H9 (cell line): ENCODE results near the gene SEZ6. TPM values are rescaled to one million over a fixed set of nuclear protein-coding genes. Genes with fewer than 3 reads are reported as not detected.

Experiments
- DNase-seq: peaks from one replicate; pipeline ENCODE4 v3.0.0-alpha.2; 2017
- H2AFZ ChIP-seq: one replicate; pipeline ENCODE4 v1.6.1; 2013; ENCODE audit warnings: mild to moderate bottlenecking, low read length, control low read depth, moderate library complexity
- H2AK5ac ChIP-seq: 2 replicates; pipeline ENCODE4 v1.6.1; 2013; ENCODE audit warnings: low read length, control low read depth, mixed read lengths; ENCODE audit not compliant: insufficient read length
- H2BK120ac ChIP-seq: one replicate; pipeline ENCODE4 v1.6.1; 2013; ENCODE audit warnings: low read depth, mild to moderate bottlenecking, low read length, control low read depth, inconsistent platforms; ENCODE audit not compliant: poor library complexity, severe bottlenecking
- H2BK12ac ChIP-seq: 2 replicates; pipeline ENCODE4 v1.6.1; 2013; ENCODE audit warnings: low read length, control low read depth, mixed read lengths, low read depth; ENCODE audit not compliant: insufficient read length
- H2BK15ac ChIP-seq: 2 replicates; pipeline ENCODE4 v1.6.1; 2013; ENCODE audit warnings: low read depth, low read length, control low read depth
- H2BK20ac ChIP-seq: one replicate; pipeline ENCODE4 v1.6.1; 2013; ENCODE audit warnings: low read depth, mild to moderate bottlenecking, low read length, control low read depth, inconsistent platforms; ENCODE audit not compliant: poor library complexity, severe bottlenecking
- H2BK5ac ChIP-seq: 2 replicates; pipeline ENCODE4 v1.6.1; 2013; ENCODE audit warnings: low read length, control low read depth, mixed read lengths; ENCODE audit not compliant: insufficient read length
- H3K14ac ChIP-seq: 2 replicates; pipeline ENCODE4 v1.6.1; 2013; ENCODE audit warnings: low read length, control low read depth; ENCODE audit not compliant: insufficient read depth
- H3K18ac ChIP-seq: 2 replicates; pipeline ENCODE4 v1.6.1; 2013; ENCODE audit warnings: low read depth, mild to moderate bottlenecking, mixed read lengths, low read length, control low read depth; ENCODE audit not compliant: insufficient read length
- H3K23ac ChIP-seq: 2 replicates; pipeline ENCODE4 v1.6.1; 2013; ENCODE audit warnings: low read length, control low read depth, mixed read lengths, low read depth; ENCODE audit not compliant: insufficient read length
- H3K23me2 ChIP-seq: 2 replicates; pipeline ENCODE4 v1.6.1; 2013; ENCODE audit warnings: low read depth, mild to moderate bottlenecking, mixed read lengths, low read length, control low read depth; ENCODE audit not compliant: insufficient read length, poor library complexity, severe bottlenecking
- H3K27ac ChIP-seq: 2 replicates; pipeline ENCODE4 v1.5.1; 2013; ENCODE audit warnings: low read length, control low read depth, mixed read lengths, low read depth; ENCODE audit not compliant: insufficient read length
- H3K27me3 ChIP-seq: 2 replicates; pipeline ENCODE4 v1.6.1; 2013; ENCODE audit warnings: low read length, control low read depth, inconsistent platforms; ENCODE audit not compliant: insufficient read depth
- H3K4ac ChIP-seq: 2 replicates; pipeline ENCODE4 v1.6.1; 2013; ENCODE audit warnings: low read depth, mild to moderate bottlenecking, control low read depth, inconsistent platforms, low read length, moderate library complexity
- H3K4me1 ChIP-seq: 2 replicates; pipeline ENCODE4 v1.6.1; 2013; ENCODE audit warnings: low read length, control low read depth, inconsistent platforms; ENCODE audit not compliant: insufficient read depth
- H3K4me2 ChIP-seq: 2 replicates; pipeline ENCODE4 v1.6.1; 2013; ENCODE audit warnings: low read length, control low read depth, mixed read lengths; ENCODE audit not compliant: insufficient read length, insufficient read depth
- H3K56ac ChIP-seq: 2 replicates; pipeline ENCODE4 v1.6.1; 2013; ENCODE audit warnings: low read depth, mild to moderate bottlenecking, mixed read lengths, low read length, control low read depth; ENCODE audit not compliant: insufficient read length
- H3K79me1 ChIP-seq: 2 replicates; pipeline ENCODE4 v1.6.1; 2013; ENCODE audit warnings: low read depth, mild to moderate bottlenecking, moderate library complexity, low read length, control low read depth, inconsistent platforms; ENCODE audit not compliant: insufficient read depth, poor library complexity, severe bottlenecking
- H3K79me2 ChIP-seq: 2 replicates; pipeline ENCODE4 v1.6.1; 2013; ENCODE audit warnings: low read length, control low read depth, inconsistent platforms; ENCODE audit not compliant: insufficient read depth
- H3K9ac ChIP-seq: 2 replicates; pipeline ENCODE4 v1.6.1; 2013; ENCODE audit warnings: low read length, control low read depth, mixed read lengths; ENCODE audit not compliant: insufficient read length; ENCODE audit errors: extremely low read depth
- H3K9me3 ChIP-seq: one replicate; pipeline ENCODE4 v1.6.1; 2013; ENCODE audit warnings: low read depth, low read length, inconsistent platforms; ENCODE audit not compliant: control insufficient read depth
- H3T11ph ChIP-seq: one replicate; pipeline ENCODE4 v1.6.1; 2013; ENCODE audit warnings: mild to moderate bottlenecking, low read length, control low read depth, inconsistent platforms
- H4K20me1 ChIP-seq: one replicate; pipeline ENCODE4 v1.6.1; 2013; ENCODE audit not compliant: control insufficient read depth, insufficient read length, insufficient read depth
- H4K5ac ChIP-seq: 2 replicates; pipeline ENCODE4 v1.6.1; 2013; ENCODE audit warnings: low read depth, mild to moderate bottlenecking, mixed read lengths, low read length, control low read depth; ENCODE audit not compliant: insufficient read length
- H4K8ac ChIP-seq: replicated peaks from 2 replicates; pipeline ENCODE4 v1.6.1; 2013; ENCODE audit warnings: low read length, control low read depth, mixed read lengths, low read depth; ENCODE audit not compliant: insufficient read length
- H4K91ac ChIP-seq: 2 replicates; pipeline ENCODE4 v1.6.1; 2013; ENCODE audit warnings: low read depth, mild to moderate bottlenecking, moderate library complexity, mixed read lengths, low read length, control low read depth; ENCODE audit not compliant: insufficient read length
- H3K27ac Mint-ChIP-seq, 3 experiments: 2 replicates in 2 of 3; 3 replicates in 1 of 3; pipeline ENCODE4 v1.8.0; 2020 to 2021; ENCODE audit warnings: mixed read lengths in 3 of 3, mild to moderate bottlenecking in 1 of 3, moderate library complexity in 1 of 3
- H3K27me3 Mint-ChIP-seq: 2 replicates; pipeline ENCODE4 v1.8.0; 2021; ENCODE audit warnings: low read depth, mild to moderate bottlenecking, moderate library complexity, mixed read lengths
- H3K36me3 Mint-ChIP-seq, 3 experiments: 2 replicates in 2 of 3; 3 replicates in 1 of 3; pipeline ENCODE4 v1.8.0; 2020 to 2021; ENCODE audit warnings: low read depth in 3 of 3, mixed read lengths in 3 of 3; ENCODE audit not compliant: insufficient read depth in 1 of 3
- H3K4me1 Mint-ChIP-seq, 2 experiments: 2 replicates each; pipeline ENCODE4 v1.8.0; 2020; ENCODE audit warnings: mixed read lengths in 2 of 2
- H3K4me3 Mint-ChIP-seq, 2 experiments: 2 replicates in 1 of 2; 3 replicates in 1 of 2; pipeline ENCODE4 v1.8.0; 2020 to 2021; ENCODE audit warnings: mild to moderate bottlenecking in 2 of 2, mixed read lengths in 2 of 2, moderate library complexity in 1 of 2
- H3K9me3 Mint-ChIP-seq, 2 experiments: 2 replicates in 1 of 2; 3 replicates in 1 of 2; pipeline ENCODE4 v1.8.0; 2020; ENCODE audit warnings: mild to moderate bottlenecking in 2 of 2, mixed read lengths in 2 of 2, moderate library complexity in 1 of 2
- WGBS: extraction: QIAGEN DNeasy Blood & Tissue Kit; methylation state at CpG from one replicate; pipeline ENCODE4 v1.1.7; 2013; ENCODE audit warnings: missing lambda C conversion rate, low lambda C conversion rate, mixed read lengths; ENCODE audit not compliant: insufficient read length; ENCODE audit errors: extremely low coverage; 5-methylcytosine and 5-hydroxymethylcytosine counted together
- total RNA-seq: library from RNA; stranded (reverse); gene quantifications from 2 replicates; pipeline ENCODE4 v1.2.1, GENCODE V29; 2021
- TF ChIP-seq, protein P1 (sequence below): fragments of 200-600 bp; sonication (generic); conservative IDR thresholded peaks from 3 replicates; pipeline ENCODE4 v1.8.0; 2021; ENCODE audit warnings: antibody characterized with exemption, mild to moderate bottlenecking

The SEZ6 gene
- total RNA-seq, 1 experiment from 2014 or later = 1.8 TPM

- Histone ChIP-seq H4K5ac (no peak overlapping the region), H2AK5ac (no peak overlapping the region), H3K56ac (no peak overlapping the region), H2BK15ac (no peak overlapping the region), H4K20me1 (no peaks in the 10 kb centered on the region), H3K79me2 (peaks cover 17% of the 10 kb centered on the region; the same call in 1 of the 2 replicates), H4K8ac (no peak overlapping the region), H3K27me3 (no peaks in the 10 kb centered on the region), H3K4me2 (no peak overlapping the region), H3K4me1 (no peaks in the 10 kb centered on the region), H2BK5ac (no peak overlapping the region), H3K18ac (no peak overlapping the region), H3K9me3 (no peaks in the 10 kb centered on the region), H3K79me1 (peaks cover 20% of the 10 kb centered on the region), H3K14ac (no peak overlapping the region), H2BK20ac (no peak overlapping the region), H3K9ac (no peak overlapping the region), H3K27ac (no peak overlapping the region), H3K23ac (no peak overlapping the region), H2AFZ (no peak overlapping the region), H3K23me2 (no peaks in the 10 kb centered on the region), H3K4ac (no peak overlapping the region), H2BK120ac (no peak overlapping the region), H4K91ac (no peak overlapping the region), H2BK12ac (no peak overlapping the region), H3T11ph (no peak overlapping the region)
- H3K27ac Mint-ChIP-seq = no peak overlapping the region
- no peak for DNase-seq
- TF ChIP-seq, protein P1, sequence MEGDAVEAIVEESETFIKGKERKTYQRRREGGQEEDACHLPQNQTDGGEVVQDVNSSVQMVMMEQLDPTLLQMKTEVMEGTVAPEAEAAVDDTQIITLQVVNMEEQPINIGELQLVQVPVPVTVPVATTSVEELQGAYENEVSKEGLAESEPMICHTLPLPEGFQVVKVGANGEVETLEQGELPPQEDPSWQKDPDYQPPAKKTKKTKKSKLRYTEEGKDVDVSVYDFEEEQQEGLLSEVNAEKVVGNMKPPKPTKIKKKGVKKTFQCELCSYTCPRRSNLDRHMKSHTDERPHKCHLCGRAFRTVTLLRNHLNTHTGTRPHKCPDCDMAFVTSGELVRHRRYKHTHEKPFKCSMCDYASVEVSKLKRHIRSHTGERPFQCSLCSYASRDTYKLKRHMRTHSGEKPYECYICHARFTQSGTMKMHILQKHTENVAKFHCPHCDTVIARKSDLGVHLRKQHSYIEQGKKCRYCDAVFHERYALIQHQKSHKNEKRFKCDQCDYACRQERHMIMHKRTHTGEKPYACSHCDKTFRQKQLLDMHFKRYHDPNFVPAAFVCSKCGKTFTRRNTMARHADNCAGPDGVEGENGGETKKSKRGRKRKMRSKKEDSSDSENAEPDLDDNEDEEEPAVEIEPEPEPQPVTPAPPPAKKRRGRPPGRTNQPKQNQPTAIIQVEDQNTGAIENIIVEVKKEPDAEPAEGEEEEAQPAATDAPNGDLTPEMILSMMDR = no peak
- no peaks in the 10 kb centered on the region for H3K27me3 Mint-ChIP-seq
- no CpG with 5 or more reads among the region's 2 CpGs for WGBS
- peaks cover 4 to 6% of the 10 kb centered on the region in 2 experiments; a peak in 3 of 4 replicates for H3K4me1 Mint-ChIP-seq
- H3K9me3 Mint-ChIP-seq = no peaks in the 10 kb centered on the region
- H3K36me3 Mint-ChIP-seq = peaks cover 43 to 64% (median 60%) of the 10 kb centered on the region in 3 experiments; a peak in 6 of 7 replicates
- H3K4me3 Mint-ChIP-seq = no peak overlapping the region
These were observed 79.9 kb downstream of the SEZ6 start for GRCh38 chr17:28925912-28926365.
